ENCODE measurements around the gene CENPT. TPM values are rescaled to one million over a fixed set of nuclear protein-coding genes. Genes with fewer than 3 reads are reported as not detected.

CENPT gene, protein sequence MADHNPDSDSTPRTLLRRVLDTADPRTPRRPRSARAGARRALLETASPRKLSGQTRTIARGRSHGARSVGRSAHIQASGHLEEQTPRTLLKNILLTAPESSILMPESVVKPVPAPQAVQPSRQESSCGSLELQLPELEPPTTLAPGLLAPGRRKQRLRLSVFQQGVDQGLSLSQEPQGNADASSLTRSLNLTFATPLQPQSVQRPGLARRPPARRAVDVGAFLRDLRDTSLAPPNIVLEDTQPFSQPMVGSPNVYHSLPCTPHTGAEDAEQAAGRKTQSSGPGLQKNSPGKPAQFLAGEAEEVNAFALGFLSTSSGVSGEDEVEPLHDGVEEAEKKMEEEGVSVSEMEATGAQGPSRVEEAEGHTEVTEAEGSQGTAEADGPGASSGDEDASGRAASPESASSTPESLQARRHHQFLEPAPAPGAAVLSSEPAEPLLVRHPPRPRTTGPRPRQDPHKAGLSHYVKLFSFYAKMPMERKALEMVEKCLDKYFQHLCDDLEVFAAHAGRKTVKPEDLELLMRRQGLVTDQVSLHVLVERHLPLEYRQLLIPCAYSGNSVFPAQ
- total RNA-seq, result 38.0 and 38.8 TPM in 2 replicates

DNA sequence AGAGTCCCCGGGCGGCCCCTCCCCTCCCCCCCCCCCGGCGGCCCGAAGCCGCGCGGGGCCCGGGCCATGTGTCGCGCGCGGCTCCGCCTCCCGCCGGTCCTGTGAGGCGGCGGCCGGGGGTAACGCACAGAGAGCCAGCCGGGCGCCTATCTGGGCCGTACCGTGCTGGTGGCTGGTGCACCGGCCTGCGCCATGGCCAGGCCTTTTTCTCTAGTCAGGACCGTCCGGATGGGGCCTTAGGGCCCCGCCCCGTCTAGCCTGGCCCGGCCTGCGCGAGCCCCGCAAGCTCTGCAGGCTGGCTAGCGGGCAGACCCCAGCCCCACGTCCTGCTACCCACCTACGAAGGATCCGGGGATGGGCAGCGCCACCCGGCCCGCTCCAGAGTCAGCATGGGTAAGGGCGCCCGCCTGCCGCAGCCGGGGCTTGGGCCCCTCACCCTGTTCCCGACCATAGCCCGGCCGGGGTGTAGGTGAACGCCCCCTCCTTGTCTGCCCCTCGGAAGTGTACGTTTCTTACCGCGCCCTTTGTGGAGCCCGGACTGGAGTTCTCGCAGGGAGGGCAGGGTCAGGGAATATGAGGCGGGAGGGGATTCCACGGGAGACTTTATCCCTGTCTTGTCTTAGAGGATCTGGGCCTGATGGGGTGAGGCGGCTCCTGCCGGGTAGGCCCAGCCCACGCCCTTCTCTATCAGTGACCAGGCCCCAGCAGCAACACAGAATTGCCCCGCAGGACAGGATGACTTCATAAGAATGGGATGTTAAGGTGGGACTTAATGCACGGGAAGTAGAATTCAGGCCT, at the start of gene CENPT:
CENPT (minus strand) TSS at position 630 of the 798 bp plus-strand sequence. CDS start 13,834 bp downstream, outside the sequence.

DNA sequence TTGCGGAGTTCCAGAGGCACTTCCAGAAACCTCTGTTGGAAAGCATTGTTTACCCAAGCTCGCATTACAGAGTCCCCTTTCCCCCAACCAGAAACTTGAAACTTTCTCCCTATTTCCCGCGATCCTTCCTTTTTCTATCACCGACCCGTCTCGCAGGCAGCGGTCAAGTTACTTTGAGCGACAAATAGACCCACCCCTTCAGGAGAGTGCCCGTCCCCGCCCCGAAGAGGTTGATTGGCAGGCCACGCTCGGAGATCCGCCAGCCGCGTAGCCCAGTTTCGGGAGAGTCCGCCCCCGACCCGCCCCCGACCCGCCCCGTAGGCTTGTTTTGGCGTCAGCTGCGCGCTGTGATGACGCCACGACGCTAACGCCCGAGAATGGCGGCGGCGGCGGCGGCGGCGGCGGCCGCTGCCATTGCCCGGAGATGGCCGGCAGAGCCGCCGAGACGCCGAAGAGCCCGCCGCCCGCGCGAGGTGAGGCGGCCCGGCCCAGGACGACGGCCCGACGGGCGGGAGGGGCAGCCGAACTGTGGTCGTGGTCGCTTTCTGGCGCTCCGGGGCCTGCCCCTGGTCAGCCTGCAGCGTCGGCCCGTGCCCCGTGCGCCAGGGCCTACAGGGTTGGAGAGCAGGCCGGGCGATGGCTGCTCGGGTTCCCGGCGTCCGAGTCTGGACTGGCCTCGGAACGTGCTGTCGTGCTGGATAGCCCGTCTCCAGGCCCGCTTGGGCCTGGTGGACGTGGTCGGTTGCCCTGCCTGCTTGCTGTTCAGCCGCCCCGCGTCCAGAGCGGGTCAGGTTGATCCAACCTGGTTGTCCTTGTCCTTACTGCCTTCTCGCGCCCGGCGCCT, 45.6 kb upstream of the CENPT start, which contains the start of gene PSKH1:
PSKH1 (plus strand) TSS at position 356 of the 844 bp plus-strand sequence. CDS start 15,496 bp downstream, outside the sequence.

DNA sequence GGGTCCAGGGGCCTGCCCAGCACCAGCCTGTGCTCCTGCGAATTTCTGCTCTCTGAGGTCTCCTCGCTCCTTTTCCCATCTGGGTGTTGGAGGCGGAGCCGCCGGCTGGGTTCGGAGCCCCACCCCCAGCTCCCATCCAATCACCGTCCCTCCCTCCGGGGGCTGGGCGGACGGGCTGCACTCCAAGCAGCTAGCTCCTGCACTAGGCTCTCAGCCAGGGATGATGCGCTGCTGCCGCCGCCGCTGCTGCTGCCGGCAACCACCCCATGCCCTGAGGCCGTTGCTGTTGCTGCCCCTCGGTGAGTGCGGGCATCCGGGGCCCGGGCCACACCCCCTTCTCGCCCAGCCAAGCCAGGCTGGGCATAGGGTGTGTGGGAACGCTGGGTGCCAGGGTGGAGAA, 37.2 kb upstream of the CENPT start, which contains the start of gene NRN1L:
NRN1L (plus strand) TSS at position 202 of the 400 bp plus-strand sequence; CDS start at position 221, 19 bp downstream.

DNA sequence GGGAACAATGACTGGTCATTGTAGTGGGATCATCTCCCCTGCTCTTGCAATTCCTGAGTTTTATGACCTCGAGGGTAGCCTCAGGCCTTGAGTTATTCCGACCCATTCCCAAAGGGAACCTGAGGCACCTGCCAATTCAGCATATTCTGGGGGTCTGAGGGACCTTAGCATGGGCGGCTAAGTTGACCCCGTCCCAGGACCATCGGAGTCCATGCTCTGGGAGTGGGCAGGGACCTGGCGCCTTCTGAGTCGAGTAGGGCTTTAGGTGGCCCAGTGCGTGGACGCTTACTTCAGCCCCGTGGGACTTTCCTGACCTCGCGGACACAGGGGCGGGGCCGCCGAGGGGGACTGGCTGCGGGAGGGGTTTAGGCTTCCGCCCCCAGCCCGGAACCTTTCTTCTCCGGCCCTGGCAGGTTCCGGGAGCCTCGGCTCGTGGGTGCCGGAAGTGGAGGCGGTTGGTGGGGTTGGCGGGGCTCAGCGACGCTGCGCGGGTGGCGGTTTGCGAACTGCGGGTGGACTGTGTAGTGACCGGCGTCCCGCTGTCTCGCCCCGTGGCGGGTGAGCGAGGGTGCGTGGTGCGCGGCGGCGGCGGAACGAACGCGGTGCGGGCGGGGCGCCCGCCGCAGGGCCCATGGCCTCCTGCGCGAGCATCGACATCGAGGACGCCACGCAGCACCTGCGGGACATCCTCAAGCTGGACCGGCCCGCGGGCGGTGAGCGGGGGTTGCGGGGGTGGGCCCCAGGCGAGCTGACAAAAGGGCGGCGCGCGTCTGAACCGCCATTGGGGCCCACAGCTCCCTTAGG, 25.3 kb upstream of the CENPT start, which contains the start of gene EDC4:
EDC4 (plus strand) TSS at position 422 of the 804 bp plus-strand sequence; CDS start at position 632, 210 bp downstream.

DNA sequence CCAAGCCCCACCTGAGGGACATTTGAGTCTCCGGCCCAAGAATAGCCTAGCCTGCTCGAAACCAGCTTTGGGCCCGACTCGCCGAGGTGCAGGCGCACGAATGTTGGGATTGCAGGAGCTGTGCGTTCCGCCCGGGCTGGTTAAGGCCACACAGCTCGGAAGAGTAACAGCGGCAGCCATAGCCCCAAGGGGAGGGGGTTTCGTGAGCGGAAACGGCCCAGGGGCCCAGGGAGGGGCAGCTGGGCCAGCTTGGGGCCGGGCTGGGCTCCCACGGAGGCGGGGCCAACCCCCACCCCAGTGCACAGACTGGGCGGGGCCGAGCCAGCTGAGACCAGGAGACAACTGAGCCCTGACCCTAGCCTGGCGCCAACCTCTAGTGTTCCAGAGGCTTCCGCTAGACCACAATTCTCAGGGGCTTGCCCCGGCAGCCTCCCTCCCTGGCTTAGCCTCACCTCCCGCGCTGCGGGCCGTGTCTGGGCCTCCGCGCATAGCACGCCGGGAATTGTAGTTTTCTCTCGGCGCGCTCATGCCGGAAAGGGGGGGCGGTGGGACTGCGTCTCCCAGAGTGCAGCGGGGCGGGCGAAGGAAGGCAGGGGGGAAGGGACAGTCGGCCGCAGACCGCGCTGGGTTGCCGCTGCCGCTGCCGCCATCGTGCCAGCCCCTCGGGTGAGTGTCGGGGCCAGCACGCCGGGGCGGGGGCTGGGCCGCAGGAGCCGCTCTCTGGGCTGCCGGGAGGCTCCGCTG, 1.0 kb downstream of the CENPT start, which contains the start of gene NUTF2:
NUTF2 (plus strand) TSS at position 614 of the 744 bp plus-strand sequence. CDS start 18,198 bp downstream, outside the sequence.

DNA sequence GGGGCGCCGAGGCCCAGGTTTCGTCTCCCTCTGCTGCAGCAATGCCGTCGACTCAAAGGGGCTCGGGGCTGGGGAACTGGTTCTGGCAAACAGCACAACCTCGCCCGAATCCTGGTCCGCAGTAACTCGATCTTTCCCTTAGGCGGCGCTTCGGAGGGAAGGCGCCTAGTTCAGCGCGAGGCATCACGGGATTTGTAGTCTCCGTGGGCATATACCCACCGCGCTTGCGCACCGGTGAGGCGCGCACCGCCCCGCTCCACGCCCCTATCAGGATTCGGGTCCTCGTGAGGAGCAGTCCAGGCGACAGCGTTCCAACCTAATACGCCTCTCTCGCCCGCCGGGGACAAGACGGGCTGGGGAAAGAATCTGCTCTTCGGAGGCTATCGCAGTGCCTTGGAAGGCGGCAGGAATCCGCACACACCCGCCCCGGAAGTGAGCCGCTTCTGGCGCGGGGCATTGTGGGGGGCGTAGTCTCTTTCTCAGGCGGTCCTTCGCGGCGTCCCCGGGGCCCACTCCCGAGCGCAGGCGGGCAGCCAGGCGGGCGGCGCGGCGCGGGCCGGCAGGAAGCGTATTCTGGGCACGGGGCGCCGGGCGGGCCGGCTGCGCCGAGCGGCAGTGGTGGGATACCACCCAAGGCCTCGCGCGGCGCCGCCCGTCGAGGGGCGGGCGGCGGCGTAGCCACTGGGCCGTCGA, 5.5 kb downstream of the CENPT start, which contains the start of gene THAP11:
THAP11 (plus strand) TSS at position 505 of the 693 bp plus-strand sequence. CDS start 235 bp downstream, outside the sequence.

DNA sequence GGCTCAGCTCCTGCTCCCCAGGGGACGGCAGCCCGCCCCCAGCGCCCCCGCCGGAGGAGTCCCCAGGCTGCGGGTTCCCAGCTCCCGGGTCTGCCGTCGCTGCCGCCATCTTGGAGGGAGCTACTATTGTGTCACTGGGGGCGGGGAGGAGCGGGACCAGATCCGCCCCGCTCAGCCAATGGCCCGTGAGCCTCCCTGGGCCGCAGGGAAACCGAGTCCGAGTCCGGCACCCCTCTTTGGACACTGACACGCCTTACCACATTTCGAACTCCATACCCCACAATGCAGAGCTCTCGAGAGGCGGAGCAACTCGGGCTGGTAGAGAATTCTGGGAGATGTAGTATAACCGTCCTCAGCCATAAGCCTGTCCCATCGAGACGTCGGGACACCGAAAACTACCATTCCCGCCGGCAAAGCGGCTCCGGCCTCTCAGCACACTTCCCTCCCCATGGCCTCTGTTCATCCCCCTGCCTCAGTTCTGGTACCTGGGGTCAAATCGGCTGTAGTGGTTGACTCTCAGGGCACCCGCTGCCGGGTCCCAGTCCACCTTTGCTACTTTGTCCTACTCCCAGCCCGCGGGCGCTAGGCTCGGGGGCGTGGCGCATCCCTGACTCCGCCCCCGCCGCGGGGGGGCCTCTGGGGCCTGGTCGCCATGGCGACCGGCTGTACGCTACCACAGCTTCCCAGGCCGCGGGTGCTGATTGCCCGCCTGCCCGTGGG, 40.9 kb downstream of the CENPT start, which contains the start of the genes RANBP10 and TSNAXIP1:
RANBP10 (minus strand) TSS at position 133 of the 720 bp plus-strand sequence; CDS start at position 109, 24 bp downstream.
TSNAXIP1 (plus strand) TSS at position 462 of the 720 bp plus-strand sequence. CDS start 261 bp downstream, outside the sequence.

Other genes with a start within 250 kb of the CENPT start
- 0.15 and 0.34 TPM in 2 replicates for gene CARMIL2, start 202.5 kb downstream of the CENPT start, total RNA-seq
- 41.9 and 47.7 TPM in 2 replicates for gene ACD, start 187.4 kb downstream of the CENPT start, total RNA-seq
- 1.8 and 3.0 TPM in 2 replicates for gene PARD6A, start 186.7 kb downstream of the CENPT start, total RNA-seq
- 16.5 and 17.7 TPM in 2 replicates for gene ENKD1, start 180.9 kb downstream of the CENPT start, total RNA-seq
- gene C16orf86, start 180.9 kb downstream of the CENPT start, total RNA-seq, result 3.5 and 4.9 TPM in 2 replicates
- 11.0 and 12.1 TPM in 2 replicates for gene GFOD2, start 128.4 kb downstream of the CENPT start, total RNA-seq
- gene RANBP10, start 41.1 kb downstream of the CENPT start, total RNA-seq, result 4.0 and 4.4 TPM in 2 replicates
- 0.17 and 1.2 TPM in 2 replicates for gene TSNAXIP1, start 40.8 kb downstream of the CENPT start, total RNA-seq
- 35.1 and 35.2 TPM in 2 replicates for gene THAP11, start 5.4 kb downstream of the CENPT start, total RNA-seq
- 154 and 200 TPM in 2 replicates for gene NUTF2, start 760 bp downstream of the CENPT start, total RNA-seq
- gene EDC4, start 25.4 kb upstream of the CENPT start, total RNA-seq, result 48.5 and 62.5 TPM in 2 replicates
- gene NRN1L, start 37.2 kb upstream of the CENPT start, total RNA-seq, result 0.30 and 0.50 TPM in 2 replicates
- gene PSKH1, start 45.6 kb upstream of the CENPT start, total RNA-seq, result 10.6 and 12.5 TPM in 2 replicates
- 1.0 and 1.3 TPM in 2 replicates for gene CTRL, start 84.2 kb upstream of the CENPT start, total RNA-seq
- gene PSMB10, start 89.2 kb upstream of the CENPT start, total RNA-seq, result 40.0 and 47.4 TPM in 2 replicates
- 10.1 and 11.6 TPM in 2 replicates for gene LCAT, start 96.4 kb upstream of the CENPT start, total RNA-seq
- 29.4 and 33.1 TPM in 2 replicates for gene SLC12A4, start 120.9 kb upstream of the CENPT start, total RNA-seq
- not detected in 2 replicates for gene DPEP3, start 132.8 kb upstream of the CENPT start, total RNA-seq
- not detected in 2 replicates for gene DPEP2, start 151.8 kb upstream of the CENPT start, total RNA-seq
- gene DPEP2NB, start 168.2 kb upstream of the CENPT start, total RNA-seq, result not detected in 2 replicates
- gene DDX28, start 175.5 kb upstream of the CENPT start, total RNA-seq, result 6.4 and 7.7 TPM in 2 replicates
- gene DUS2, start 175.6 kb upstream of the CENPT start, total RNA-seq, result 19.5 and 22.0 TPM in 2 replicates
- 9.1 and 10.9 TPM in 2 replicates for gene NFATC3, start 237.7 kb upstream of the CENPT start, total RNA-seq

All from bronchus fibroblast of lung (primary cell).